ENCODE data around the gene TBX3.

Gene TBX3

DNA sequence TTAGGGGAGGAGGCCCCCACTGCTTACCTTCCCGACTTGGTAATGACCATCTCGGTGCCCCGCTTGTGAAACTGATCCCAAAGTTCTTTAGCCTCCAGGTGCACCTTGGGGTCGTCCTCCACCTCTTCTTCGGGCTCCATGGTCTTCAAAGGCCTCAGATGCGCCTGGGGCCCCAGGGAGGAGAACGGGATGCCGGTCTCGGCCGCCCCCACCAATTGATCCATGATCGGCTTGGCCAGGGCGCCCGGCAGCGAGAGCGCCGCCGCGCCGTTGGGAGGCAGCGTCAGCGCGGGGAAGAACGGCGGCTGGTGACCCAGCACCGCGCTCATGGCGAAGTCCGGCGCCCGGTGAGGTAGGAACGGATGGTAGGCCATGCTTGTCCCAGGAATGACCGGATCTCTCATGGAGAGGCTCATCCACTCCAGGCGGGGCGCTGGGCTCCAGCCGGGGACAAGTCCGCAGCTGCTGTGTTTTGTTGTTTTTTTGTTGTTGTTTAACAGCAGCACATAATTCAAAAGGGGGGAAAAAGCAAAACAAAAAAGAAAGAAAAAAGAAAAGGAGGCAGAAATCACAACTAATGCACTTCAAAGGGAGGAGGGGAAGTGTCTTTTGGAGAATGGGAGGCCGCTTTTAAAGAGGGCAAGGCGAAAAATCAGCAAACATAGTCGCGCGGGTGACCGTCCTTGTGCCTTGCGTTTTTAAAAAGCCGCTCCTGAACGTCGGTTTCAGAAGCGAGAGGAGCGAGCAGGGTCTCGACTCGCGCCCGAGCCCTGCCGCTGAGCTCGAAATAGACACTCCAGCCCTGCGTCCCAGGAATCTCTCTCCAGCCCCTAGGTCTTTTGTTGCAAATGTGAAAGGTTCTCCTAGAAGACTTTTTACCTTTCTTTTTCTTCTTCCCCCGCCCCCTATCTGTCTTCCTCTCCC, 928 bp downstream of the TBX3 start:
- no peak for DNase-seq

DNA sequence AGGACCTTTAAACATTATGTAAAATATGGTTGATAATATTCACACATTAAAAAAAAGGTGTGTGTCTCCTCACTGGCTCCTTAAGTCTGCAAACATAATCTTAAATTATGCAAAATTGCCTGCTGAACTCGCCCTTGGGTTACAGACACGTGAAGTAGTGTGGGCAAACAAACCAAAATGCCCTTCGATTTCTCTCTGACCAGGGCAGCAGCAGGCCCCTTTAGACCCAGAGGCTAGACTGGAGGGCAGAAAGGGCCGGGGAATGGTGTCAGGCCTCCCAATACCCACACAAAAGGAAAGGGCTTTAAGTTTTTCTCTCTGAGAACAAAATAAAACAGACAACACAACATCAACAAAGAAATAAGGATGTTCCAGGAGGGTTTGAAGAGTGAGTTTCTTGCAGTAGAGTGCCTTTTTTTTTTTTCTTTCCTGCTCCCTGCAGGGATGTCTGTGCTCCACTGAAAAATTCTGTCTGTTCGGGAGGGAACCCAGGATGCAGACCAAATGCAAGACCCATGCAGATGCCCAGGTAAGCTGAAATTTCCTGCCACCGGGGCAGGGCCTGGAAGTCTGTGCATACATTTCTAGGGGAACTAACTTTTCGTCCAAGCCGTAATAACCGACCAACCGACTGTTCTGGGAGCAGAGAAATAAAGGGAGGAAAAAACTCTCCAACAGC, 1.7 kb downstream of the TBX3 start:
- no peak for DNase-seq

DNA sequence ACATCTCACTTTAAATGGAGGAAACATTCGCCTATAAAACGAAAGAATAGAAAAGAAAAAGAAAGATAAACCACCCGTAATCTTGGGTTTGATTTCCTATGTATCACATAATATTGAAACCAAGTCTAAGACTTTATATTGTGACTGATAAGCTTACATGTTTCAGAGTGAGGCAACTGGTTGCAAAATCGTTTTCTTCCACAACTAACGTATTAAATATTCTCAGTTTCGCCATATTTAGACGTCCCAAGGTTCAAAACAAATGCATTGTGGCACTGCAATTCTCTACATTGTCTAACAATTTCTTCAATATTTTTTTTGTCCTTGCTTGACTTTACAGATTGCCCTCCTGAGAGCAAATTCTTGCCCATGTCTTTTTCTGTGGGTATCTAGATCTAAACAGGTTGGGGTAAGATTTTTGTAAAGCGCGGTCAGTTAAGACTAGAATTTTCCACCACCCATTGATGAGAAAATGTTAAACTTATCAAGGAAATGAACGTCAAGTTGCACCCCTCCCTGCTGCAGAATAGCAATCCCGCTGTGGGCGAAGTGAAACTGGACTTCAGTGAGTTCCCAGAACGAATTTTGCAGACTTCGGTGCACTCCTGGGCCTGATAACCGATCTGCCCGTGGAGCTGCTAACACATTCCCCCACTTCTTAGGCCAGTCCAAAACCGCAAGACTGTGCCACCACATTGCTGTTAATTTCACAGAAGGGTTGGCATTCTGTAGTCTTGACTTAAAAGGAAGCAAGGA, 2.7 kb downstream of the TBX3 start:
- DNase-seq: no peak

DNA sequence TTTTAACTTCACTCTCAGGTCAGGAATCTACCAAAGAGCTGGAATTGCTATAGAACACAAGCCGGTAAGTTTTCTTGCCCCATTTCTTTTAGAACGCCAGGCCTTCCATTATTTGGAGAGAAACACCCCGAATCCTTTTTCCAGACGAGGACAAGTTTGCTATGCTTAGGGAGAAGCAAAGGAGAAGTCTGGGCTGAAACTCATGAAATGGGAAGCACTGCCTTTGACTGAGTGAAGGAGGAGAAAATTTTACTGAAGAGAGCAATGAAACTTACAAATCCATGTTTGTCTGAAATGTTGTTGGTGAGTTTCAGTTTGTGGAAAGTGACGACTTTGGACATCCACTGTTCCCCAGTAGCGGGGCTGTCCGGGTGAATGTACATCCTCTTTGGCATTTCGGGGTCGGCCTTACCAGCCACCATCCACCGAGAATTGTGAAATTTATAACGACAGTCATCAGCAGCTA, 3.3 kb downstream of the TBX3 start:
- no peak for DNase-seq

DNA sequence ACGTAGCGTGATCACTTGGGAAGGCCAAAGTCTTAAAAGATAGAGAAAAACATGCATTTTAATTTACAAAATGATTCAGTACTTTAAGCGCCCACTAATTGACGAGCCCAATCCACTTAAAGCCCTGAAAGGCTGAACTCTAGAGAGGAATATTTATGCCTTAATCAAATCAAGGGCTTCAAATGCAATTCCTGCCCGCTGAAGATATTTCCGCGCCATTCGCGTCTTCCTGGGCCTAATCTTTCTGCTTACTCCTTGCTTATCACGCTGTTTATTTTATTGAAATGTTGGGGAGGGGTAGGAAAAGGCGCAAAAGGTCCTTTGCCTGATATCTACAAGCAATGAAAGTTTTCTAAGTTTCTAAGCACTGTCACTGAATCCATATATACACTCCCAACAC, 4.0 kb downstream of the TBX3 start:
- no peak for DNase-seq

DNA sequence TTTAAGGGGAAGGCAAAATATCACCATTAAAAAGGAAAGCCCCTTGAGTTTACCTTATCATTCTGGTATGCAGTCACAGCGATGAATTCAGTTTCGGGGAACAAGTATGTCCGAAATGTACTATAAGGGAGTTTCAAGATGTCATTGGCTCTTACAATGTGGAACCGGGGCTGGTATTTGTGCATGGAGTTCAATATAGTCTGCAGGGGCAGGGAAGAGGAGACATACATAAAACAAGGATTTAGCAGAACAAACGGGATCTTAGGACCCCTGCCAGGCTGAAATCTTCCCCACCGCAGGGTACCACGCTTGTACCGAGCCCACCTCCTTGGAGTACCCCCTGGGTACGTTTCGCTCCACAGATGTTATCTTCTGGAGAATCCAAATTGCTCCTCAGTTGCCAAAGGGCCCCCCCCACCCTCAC, 4.5 kb downstream of the TBX3 start:
- DNase-seq: no peak

DNA sequence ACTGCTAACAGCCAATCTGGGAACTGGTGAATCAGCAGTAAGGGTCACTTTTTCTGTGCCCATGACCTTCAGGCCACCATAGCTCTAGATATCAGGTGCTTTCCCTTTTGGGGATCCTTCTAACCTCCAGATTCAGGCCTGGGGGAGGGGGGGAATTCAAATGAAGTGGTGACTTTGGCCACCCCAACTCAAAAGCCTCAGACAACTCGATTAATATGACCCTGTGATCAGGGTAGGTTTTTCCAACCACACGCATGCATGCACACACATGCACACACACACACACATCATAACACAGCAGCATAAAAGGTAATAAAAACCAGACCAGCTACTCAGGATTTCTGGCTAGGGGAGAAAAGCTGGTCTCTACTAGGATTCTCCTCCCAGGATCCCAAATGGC, 5.3 kb downstream of the TBX3 start:
- DNase-seq: no peak

DNA sequence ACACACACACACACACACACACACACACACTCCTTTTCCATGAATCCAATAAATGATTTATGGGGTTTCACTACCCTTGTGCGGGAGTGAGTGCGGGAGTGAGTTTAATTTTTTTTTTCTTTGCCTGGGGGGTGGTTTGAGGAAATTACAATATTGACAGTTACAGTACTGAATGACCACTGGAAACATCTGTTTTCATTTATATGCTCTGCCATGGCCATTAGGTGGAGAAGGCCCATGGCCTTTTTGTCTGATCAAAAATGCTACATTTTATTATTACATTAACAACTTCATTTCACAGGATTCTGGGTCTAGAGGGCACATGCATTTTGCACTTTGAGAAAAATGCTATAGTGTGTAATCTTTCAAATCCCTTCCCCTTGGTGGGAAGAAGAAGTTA, 5.9 kb downstream of the TBX3 start:
- no peak for DNase-seq

DNA sequence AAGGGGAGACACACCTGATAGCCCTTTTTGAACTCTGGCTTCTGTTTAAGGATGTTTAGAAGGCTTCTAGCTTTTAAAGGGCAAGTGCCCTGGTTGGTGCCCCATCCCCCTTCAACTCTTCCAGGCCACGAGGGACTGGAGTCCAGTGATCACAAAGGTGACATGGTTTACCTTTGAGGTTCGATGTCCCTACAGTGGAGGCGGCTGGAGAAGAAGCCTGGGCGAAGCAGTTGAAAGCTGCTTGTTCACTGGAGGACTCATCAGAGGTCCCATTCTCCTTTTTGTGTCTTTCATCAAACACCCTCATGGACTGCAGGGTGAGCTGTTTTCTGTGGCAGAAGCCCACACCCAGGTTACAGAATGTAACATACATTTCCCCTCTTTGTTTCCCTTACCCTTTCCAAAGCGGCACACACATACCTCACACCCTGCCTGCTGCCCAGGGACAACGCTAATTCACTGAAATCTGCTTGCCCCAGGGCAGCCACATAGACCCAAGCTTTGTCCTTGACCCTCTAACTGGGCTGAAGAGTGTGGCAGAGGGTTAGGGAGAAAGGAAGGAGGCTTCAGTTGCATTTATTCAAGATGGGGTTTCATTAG, 7.7 kb downstream of the TBX3 start:
- no peak for DNase-seq

DNA sequence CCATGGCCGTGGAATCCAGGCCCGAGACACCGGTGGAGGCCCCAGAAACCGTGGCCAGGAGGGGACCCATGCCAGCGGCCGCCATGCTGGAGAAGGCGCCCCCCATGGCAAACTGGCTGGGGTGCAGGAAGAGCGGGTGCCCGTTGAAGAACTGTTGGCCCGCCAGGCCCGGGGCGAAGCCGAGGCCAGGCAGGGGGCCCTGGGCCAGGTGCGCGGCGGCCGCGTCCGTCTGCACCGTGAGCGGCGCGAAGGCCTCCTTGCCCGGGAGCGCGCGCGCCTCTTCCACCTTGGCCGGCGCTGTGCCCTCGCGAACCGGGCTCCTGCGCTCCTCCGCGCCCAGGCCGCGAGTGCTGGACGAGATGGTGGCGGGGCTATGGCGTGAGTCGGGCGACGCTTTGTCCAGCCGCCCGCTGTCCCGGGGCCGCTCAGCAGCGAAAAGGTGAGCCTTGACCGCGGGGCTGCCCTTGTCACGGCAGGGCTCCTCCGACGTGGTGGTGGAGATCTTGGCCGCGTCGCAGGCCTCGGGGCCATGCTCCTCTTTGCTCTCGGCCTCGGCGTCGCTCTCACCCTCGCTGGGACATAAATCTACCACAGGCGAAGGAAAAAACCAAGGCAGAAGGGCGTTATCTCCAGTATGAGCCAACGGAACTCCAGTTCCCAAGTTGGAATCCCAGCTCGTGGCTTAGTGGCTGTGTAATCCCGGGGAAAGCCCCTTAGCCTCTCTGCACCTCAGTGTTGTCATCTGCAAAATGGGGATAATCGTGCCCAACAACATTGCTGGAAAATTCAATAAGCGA, 9.5 kb downstream of the TBX3 start:
- DNase-seq: no peak

DNA sequence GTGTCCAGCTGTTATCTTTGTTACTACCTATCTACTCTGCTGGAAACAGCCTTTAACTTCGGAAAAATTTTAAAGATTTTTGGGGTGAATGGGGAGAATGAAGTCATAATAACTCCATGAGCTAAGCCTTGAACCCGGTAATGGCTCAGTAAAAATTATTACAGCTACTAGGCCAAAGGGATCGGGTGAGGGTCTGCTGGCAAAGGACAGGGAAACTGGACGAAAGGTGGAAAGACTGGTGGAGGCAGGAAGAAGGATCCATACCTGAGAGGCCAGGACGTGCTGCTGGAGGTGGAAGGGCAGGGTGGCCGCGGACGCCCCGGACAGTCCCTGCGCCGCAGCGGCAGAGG, 10.1 kb downstream of the TBX3 start:
- DNase-seq: no peak

DNA sequence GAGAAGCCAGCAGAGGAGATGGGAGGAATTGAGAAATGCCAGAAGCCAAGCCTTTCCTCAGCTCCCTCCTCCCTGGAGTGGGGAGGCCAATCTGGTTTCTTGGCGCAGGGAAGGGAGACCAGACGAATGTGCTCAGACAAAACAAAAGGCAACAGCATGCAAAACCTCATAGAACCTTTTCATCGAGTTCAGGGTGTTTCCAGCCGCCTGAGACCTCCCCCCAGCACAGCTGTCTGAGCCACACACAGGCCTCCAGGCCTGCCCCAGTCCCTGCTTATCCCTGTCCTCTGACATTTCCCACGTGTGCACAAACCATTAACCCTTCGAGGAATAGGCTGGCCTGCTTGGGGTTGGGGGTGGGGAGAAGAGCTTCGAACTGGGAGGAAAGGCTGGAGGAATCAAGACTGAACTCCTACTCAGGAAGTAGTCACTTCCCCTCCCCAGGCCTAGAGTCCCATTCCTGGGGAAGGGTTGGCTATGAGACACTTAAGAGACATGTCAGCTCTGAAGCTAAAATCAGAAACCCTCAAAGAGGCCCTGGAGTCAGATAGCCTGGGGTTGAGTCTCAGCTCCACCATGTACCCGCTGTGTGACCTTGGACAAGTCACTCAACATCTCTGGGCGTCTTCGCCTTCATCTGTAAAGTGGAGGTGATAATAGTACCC, 10.7 kb downstream of the TBX3 start:
- DNase-seq: no peak

DNA sequence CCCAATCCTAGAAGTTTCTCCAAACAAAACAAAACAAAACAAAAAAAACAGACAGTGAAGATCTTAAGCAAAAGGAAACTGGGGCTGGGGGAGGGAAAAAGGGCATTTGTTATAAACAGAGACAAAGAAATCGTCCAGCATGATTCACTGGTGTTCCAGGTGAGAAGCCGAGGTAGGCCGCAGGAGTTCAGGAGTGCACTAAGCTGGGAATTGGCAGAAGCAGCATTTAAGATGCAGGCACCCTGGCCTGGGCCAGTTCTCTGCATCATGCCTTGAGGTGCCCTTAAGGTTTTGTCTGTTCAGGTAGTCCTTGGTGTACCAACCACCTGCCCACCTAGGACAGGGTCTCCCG, 11.2 kb downstream of the TBX3 start:
- no peak for DNase-seq

DNA sequence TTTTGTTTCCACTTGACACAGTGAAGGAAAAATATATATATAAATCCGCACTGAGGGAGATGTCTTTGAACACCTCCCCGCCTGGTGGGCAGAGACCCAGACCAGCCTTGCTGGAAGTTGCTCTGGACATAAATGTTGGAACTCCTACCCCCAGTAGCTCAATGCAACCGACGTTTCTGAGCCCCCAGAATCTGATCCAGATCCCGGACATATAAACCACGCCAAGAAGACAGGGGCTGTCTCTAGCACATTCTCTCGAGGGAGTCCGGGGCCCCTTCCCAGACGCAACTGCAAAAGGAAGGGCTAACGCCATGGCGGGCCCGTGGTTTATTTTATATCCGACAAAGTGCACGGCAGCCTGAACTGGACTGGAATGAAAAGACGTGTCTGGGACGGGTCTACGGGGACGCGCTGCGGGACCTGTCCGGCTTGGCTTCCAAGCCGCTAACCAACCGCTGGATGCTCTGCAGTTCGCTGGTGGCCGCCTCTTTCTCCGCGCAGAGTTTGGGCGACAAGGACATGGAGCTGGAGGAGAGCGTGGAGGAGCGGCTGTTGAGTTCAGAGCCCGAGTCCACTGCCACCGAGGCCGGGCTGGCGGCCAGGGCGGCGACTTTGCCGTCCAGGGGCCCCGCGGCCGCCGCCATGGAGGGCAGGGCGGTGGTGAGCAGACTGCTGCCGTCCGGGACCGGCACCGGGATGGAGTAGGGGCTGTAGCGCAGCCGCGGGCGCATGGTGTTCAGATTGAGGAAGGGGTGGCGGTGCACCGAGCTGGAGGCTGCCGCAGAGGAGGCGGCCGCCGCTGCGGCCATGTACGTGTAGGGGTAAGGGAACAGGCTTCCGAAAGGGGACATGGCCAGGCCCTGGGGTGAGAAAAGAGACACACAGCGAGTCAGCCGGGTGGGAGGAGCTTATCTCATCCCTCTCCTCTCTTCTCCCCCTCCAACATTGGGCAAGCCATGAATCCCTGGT, 12.2 kb downstream of the TBX3 start:
- no peak for DNase-seq

DNA sequence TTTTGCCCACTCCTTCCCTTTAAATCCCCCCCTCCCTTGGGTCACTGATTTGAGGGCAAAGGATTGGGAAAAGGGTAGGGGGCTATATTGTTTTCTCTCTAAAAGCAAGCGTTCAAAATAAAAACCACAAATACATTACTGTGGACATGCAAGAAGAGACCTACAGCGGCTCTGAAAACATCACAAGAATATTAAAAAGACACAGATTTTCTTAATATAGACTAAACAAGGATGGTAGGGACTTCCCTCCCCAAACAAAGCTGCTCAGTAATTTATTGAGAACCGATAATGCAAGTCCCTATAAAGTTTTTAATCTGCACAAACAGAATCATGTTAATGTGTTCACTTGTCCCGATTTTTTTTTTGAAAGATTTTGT, 12.9 kb downstream of the TBX3 start:
- no peak for DNase-seq

DNA sequence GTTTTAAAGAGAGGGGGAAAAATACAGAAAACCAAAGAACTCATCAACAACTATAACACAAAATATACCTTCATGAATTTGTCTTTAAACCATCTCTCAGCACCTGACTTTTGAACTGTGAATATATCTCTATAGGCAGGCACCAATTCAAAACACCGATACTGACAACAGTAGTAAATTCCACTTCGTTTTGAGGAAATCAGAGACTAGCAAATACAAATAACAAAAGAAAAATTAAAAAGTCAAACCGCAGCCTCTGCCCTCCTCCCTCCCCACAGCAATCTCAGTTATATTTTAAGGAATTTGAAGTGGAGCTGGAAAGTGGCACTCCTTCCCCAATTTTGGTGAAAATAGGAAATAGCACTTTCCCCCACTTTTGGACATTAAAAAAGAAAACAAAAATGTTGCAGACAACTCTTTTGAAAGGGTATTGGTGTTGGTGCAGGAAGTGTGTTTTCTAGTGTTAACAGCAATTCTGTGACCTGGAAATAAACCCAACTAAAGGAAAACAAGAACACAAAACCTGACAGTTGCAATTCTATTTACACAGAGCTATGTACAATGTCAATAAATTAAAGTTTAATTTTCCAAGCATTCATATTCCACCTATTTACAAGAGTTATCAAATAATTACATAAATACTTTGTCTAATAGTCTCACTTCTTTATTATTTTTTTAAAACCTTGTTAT, 13.5 kb downstream of the TBX3 start:
- DNase-seq: no peak

DNA sequence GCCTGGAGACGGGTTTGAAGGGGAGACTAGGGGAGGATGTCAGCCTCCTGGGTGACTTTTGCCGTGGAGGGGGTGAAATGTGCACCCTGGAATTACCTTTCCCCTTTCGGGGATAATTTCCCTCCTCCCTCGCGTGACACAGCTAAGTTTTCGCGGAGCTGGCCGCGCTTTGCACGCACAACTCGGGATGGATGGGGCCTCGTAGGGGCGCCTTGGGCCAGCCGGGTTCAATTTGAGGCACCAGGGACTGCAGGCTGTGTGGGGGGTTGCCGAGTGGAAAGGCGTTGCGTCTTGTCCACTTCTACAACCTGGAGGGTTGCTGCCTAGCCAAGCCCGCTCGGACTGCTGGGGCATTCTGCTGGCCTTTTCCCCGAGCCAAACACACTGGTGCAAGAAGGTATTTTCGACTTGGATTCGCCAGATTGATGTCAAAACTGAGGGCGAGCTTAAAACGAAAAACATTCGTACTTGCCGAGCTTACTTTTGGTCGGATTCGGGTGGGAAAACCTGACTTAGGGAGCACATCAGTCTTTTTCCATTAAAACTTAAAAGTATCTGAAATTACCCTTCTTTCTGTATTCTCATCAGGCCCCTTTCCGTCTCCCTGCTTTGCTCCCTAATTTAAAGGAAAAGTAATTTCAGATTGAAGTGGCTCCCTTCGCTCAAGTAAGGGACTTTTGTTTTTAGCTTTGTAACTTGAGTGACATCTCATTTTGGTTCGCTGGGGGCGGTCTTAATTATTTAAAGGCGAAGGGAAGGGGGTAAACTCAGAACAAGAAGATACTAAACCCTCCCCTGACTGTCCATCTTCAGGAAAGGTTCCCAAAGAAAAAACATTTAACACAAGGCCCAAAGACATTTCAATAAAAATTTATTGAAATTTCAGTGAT, 14.3 kb downstream of the TBX3 start:
- no peak for DNase-seq

DNA sequence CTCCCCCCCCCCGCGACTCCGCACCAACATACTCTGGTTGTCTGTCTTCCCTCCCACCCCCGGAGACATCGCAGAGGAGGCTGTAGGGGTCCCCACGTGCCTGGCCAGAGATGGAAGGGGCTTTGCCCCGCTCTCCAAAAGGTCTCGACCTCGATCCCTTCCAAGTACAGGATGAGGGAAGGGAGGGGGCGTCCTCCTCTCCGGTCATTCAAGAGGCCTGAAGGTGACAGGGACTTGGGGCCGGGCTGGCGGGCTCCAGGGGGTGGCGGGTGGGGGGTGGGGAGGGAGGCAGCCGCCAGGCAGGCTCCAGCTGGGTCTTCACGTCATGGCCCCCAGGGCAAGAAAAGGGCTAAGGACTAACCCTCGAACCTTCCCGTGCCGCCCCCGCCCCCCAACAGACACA, 15.1 kb downstream of the TBX3 start:
- no peak for DNase-seq

Data from C1 segment of cervical spinal cord (tissue), 14 donors.